Measurements from ENCODE around the gene ZNF32. TPM values are rescaled to one million over a fixed set of nuclear protein-coding genes. Genes with fewer than 3 reads are reported as not detected.

ZNF32 gene
- total and polyA plus RNA-seq, 2 of the 8 experiments (the other 6 are each of a cell fraction or from before 2014, with no cell fraction given) = 17.2 to 22.5 TPM

GRCh38 chr10:43692051-43692825 lies 43.6 kb upstream of the ZNF32 start (continued):
- TF ChIP-seq CHD7 (IDR thresholded peaks at IDR 0.05; ENCODE audit: insufficient replicate concordance, low read length) (no peak), ZNF274 (IDR thresholded peaks at IDR 0.05; ENCODE audit: borderline replicate concordance, extremely low read depth, low read length) (no peak), CBX5 (IDR thresholded peaks at IDR 0.05; ENCODE audit: low read depth, low read length) (no peak)
